Esophagus squamous epithelium (tissue), 5 donors: Measurements from ENCODE around the gene EVA1C. TPM values are rescaled to one million over a fixed set of nuclear protein-coding genes. Genes with fewer than 3 reads are reported as not detected.

Experiments
- DNase-seq: peaks from one replicate; lab custom pipeline; 2025; lab: John Stamatoyannopoulos, UW
- H3K27ac ChIP-seq, 4 donors: fragments of 200-600 bp; sonication (generic); one replicate each; pipeline ENCODE4 v1.5.1; 2016 to 2019; ENCODE audit warnings: mild to moderate bottlenecking in 1 of 4
- H3K27me3 ChIP-seq, 4 donors: fragments of 200-600 bp; sonication (generic); 1 replicate in 3 of 4; 2 replicates in 1 of 4; pipeline versions ENCODE4 v1.5.1 to v1.6.0; 2017 to 2021; ENCODE audit warnings: antibody characterized with exemption in 1 of 4
- H3K36me3 ChIP-seq, 3 donors: fragments of 200-600 bp; sonication (generic); one replicate each; pipeline ENCODE4 v1.5.1; 2016 to 2019
- H3K4me1 ChIP-seq, 3 donors: fragments of 200-600 bp; sonication (generic); one replicate each; pipeline ENCODE4 v1.5.1; 2017 to 2019
- H3K4me3 ChIP-seq, 4 donors: fragments of 200-600 bp; sonication (generic); 1 replicate in 3 of 4; 2 replicates in 1 of 4; pipeline ENCODE4 v1.5.1; 2016 to 2019; ENCODE audit warnings: mild to moderate bottlenecking in 2 of 4, moderate library complexity in 1 of 4
- H3K9me3 ChIP-seq, 3 donors: fragments of 200-600 bp; sonication (generic); one replicate each; pipeline ENCODE4 v1.5.1; 2016 to 2019
- POLR2A ChIP-seq, 4 donors: fragments of 450-650 bp; IDR thresholded peaks; one replicate each; pipeline ENCODE4 v1.6.1; 2017; ENCODE audit warnings: antibody characterized with exemption in 4 of 4, mild to moderate bottlenecking in 4 of 4, moderate library complexity in 3 of 4
- WGBS, 2 donors: methylation state at CpG; one replicate each; pipeline ENCODE4 v1.1.5; 2018; 5-methylcytosine and 5-hydroxymethylcytosine counted together
- intact Hi-C: fragments of 100-400 bp; cut with DNase I; formaldehyde crosslinking; loops from one replicate; pipeline ENCODE4 v1.15.0; 2022
- total RNA-seq, 4 donors: library from RNA; depleted of rRNA; stranded (reverse); fragments of >200 nt; gene quantifications; one replicate each; pipeline ENCODE4 v1.1.0, GENCODE V29; 2016
- TF ChIP-seq, protein P1 (sequence below), 6 experiments: fragments of 450-650 bp in 4 of 6; fragments of 200-600 bp in 2 of 6; sonication (generic) in 2 of 6; IDR thresholded peaks; one replicate each; pipeline ENCODE4 v1.5.1; 2016 to 2019; ENCODE audit warnings: antibody characterized with exemption in 6 of 6, mild to moderate bottlenecking in 4 of 6, moderate library complexity in 4 of 6
- donor health status: DM: yes; HTN: yes; CAD: no.

Gene EVA1C, protein sequence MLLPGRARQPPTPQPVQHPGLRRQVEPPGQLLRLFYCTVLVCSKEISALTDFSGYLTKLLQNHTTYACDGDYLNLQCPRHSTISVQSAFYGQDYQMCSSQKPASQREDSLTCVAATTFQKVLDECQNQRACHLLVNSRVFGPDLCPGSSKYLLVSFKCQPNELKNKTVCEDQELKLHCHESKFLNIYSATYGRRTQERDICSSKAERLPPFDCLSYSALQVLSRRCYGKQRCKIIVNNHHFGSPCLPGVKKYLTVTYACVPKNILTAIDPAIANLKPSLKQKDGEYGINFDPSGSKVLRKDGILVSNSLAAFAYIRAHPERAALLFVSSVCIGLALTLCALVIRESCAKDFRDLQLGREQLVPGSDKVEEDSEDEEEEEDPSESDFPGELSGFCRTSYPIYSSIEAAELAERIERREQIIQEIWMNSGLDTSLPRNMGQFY
- total RNA-seq: 10 to 100 TPM; 12.7 to 39.9 (median 24.4) TPM

DNA sequence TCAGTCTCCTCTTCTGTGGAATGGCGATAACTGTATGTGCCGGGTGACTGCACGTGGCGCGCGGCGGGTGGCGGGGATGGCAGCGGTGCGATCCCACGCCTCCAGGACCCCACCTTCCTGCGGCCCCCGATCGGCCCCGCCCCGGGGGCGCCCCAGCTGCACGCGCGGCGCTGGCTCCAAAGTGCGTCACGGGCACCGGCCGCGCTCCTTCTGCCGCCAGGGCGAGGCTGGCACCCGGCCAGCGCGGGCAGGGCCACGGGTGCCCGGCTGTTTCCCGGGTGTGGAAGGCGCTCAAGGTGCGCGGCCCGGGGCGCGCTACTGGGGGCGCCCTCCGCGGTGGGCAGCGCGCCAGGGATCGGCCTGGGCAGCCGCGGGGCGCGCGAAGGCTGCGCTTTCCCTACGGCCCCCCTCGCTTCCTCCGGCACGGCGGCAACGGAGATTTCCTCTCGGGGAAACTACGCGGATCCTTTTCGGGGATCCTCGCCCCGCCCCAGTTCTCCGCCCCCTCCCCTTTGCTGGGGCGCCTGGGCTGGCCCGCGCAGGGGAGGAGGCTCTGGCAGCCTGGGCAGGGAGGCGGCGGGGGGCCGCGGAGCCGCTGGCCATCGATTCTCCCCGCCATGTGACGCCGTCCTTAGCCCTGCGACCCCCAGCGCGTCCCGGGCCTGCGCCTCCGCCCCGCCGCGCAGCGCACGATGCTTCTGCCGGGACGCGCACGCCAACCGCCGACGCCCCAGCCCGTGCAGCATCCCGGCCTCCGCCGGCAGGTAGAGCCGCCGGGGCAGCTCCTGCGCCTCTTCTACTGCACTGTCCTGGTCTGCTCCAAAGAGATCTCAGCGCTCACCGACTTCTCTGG is at the start of gene EVA1C:
Gene EVA1C (plus strand): TSS at position 545 of the 853 bp plus-strand sequence. CDS start 148 bp downstream, at position 693.
- peaks cover 0 to 10% (median 0%) of the 10 kb centered on the region in 3 donors for H3K36me3 ChIP-seq
- peak in 2 of 4 donors; percentile 51 to 78 for TF ChIP-seq POLR2A (IDR thresholded peaks at IDR 0.05)
- TF ChIP-seq, protein P1, sequence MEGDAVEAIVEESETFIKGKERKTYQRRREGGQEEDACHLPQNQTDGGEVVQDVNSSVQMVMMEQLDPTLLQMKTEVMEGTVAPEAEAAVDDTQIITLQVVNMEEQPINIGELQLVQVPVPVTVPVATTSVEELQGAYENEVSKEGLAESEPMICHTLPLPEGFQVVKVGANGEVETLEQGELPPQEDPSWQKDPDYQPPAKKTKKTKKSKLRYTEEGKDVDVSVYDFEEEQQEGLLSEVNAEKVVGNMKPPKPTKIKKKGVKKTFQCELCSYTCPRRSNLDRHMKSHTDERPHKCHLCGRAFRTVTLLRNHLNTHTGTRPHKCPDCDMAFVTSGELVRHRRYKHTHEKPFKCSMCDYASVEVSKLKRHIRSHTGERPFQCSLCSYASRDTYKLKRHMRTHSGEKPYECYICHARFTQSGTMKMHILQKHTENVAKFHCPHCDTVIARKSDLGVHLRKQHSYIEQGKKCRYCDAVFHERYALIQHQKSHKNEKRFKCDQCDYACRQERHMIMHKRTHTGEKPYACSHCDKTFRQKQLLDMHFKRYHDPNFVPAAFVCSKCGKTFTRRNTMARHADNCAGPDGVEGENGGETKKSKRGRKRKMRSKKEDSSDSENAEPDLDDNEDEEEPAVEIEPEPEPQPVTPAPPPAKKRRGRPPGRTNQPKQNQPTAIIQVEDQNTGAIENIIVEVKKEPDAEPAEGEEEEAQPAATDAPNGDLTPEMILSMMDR (IDR thresholded peaks at IDR 0.05): peak in 5 of 6 experiments; percentile 5 to 57 (median 44)
- peaks cover 18 to 66% (median 36%) of the 10 kb centered on the region in 3 donors for H3K4me1 ChIP-seq
- intact Hi-C loops: no loop called here
- H3K9me3 ChIP-seq: no peaks in the 10 kb centered on the region
- H3K4me3 ChIP-seq: peak within 1 kb of the TSS; percentile 59 to 97 (median 84)
- H3K27me3 ChIP-seq: no peaks in the 10 kb centered on the region
- H3K27ac ChIP-seq: peak within 1 kb of the TSS; percentile 98 to 100 (median 99)
- 0 to 1% methylated on average over 1 to 22 of the region's 104 CpGs for WGBS, 2 donors
- DNase-seq: no peak

DNA sequence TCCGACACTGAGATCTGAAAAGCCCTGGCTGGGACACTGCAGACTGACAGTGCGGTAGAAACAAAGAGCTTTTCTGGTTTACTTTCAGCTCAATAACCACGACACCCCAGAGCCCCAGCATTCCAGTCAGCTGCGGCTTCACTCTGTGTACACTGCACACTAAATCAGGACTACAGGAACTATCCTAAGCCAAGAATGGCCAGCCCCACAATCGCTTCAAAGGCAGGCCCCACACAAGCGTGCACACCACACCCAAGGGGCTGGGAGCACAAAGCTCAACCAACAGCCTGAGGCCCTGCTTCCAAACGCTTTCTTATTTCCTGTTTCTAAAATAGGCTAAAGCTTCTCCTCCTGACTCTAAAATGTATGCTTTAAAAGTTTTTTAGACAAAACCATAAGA is 48.1 kb upstream of the EVA1C start:
- no peak for TF ChIP-seq POLR2A (IDR thresholded peaks at IDR 0.05)
- TF ChIP-seq, protein P1 (IDR thresholded peaks at IDR 0.05): no peak
- Histone ChIP-seq H3K4me1 (peaks cover 4 to 75% (median 28%) of the 10 kb centered on the region in 3 donors), H3K4me3 (no peak overlapping the region), H3K27me3 (no peaks in the 10 kb centered on the region), H3K27ac (peak overlapping the region; percentile 68 to 83 (median 80)), H3K9me3 (no peaks in the 10 kb centered on the region), H3K36me3 (peaks cover 30 to 91% (median 37%) of the 10 kb centered on the region in 3 donors)
- no peak for DNase-seq
- 44 to 51% methylated on average over 2 to 7 of the region's 7 CpGs for WGBS, 2 donors
- intact Hi-C loops: no loop called here

DNA sequence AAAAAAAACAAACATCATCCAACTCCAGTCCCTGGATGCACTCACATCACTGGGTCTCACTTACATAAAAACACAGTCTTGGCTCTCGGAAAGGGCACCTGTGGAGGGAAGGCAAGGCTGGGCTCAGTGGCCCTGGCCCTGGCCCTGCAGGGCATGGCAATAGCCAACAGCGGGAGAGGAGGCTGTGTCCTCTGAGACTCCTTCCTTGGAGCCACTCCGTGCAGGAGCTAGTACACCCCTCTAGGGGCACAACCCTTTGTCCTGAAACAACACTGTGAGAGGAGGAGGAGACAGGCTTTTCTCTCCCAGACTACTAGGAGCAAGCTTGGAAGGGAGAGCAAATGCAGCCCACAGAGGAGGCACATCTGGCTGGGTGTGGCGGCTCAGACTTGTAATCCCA is 47.7 kb upstream of the EVA1C start:
- intact Hi-C loops: no loop called here
- WGBS, 2 donors: 52 to 76% methylated on average over 3 to 4 of the region's 4 CpGs
- no peaks in the 10 kb centered on the region for H3K9me3 ChIP-seq
- H3K4me1 ChIP-seq: peaks cover 4 to 71% (median 27%) of the 10 kb centered on the region in 3 donors
- peaks cover 30 to 91% (median 33%) of the 10 kb centered on the region in 3 donors for H3K36me3 ChIP-seq
- no peak for TF ChIP-seq POLR2A (IDR thresholded peaks at IDR 0.05)
- TF ChIP-seq, protein P1 (IDR thresholded peaks at IDR 0.05): peak in 1 of 6 experiments; percentile 21
- no peaks in the 10 kb centered on the region for H3K27me3 ChIP-seq
- DNase-seq: no peak
- no peak overlapping the region for H3K4me3 ChIP-seq
- H3K27ac ChIP-seq: peak overlapping the region; percentile 68 to 83 (median 80)

DNA sequence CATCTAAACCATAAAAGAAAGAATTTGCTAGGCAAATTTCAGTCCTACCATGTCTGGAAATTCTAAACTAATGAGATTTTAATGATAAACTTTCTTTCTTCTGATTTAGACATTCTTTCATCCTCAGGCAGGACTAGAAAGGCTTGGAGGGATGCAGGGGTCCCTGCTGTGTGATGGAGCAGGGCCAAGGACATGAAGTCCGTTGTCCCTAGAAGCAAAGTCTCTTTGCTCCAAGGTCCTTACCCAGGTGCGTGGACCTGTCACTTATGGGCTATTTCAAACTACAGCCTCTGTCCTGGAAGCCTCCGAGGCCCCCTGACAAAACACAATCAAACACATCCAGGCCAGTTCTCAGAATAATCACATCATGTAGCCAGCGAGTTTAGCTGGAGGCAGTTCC is 46.3 kb upstream of the EVA1C start:
- peaks cover 22 to 87% (median 30%) of the 10 kb centered on the region in 3 donors for H3K36me3 ChIP-seq
- TF ChIP-seq POLR2A (IDR thresholded peaks at IDR 0.05): no peak
- TF ChIP-seq, protein P1 (IDR thresholded peaks at IDR 0.05): no peak
- WGBS, 2 donors: 83 to 90% methylated on average over 1 to 4 of the region's 4 CpGs
- H3K9me3 ChIP-seq: no peaks in the 10 kb centered on the region
- no peaks in the 10 kb centered on the region for H3K27me3 ChIP-seq
- no peak for DNase-seq
- intact Hi-C loops: no loop called here
- H3K27ac ChIP-seq: peak overlapping the region in 2 of 4 donors; percentile 19 to 26
- H3K4me1 ChIP-seq: peaks cover 4 to 65% (median 26%) of the 10 kb centered on the region in 3 donors
- no peak overlapping the region for H3K4me3 ChIP-seq
